VCaP (cell line): ENCODE measurements around the gene ADCY7.

Experiments
- H3K27ac ChIP-seq: fragments of 450-650 bp; 2 replicates; pipeline ENCODE4 v1.5.1; 2017
- CTCF ChIP-seq: fragments of 450-650 bp; conservative IDR thresholded peaks from 2 replicates; pipeline ENCODE4 v1.5.1; 2017; ENCODE audit warnings: mild to moderate bottlenecking, moderate library complexity

ADCY7 gene

GRCh38 chr16:50351952-50352351 lies 85.6 kb downstream of the ADCY7 start:
- no peak overlapping the region for H3K27ac ChIP-seq
- no peak for TF ChIP-seq CTCF

- no peak overlapping the region for H3K27ac ChIP-seq
- TF ChIP-seq CTCF = no peak
Observed at GRCh38 chr16:50354082-50354481, 87.7 kb downstream of the ADCY7 start.

- peak; percentile 73 for TF ChIP-seq CTCF
- H3K27ac ChIP-seq = no peak overlapping the region
Observed at GRCh38 chr16:50354629-50355456, 88.5 kb downstream of the ADCY7 start.

GRCh38 chr16:50359626-50360025 lies 93.3 kb downstream of the ADCY7 start:
- no peak for TF ChIP-seq CTCF

GRCh38 chr16:50360033-50360778 lies 93.9 kb downstream of the ADCY7 start:
- H3K27ac ChIP-seq = no peak overlapping the region
- no peak for TF ChIP-seq CTCF

More at GRCh38 chr16:50359626-50360025, 93.3 kb downstream of the ADCY7 start:
- H3K27ac ChIP-seq = no peak overlapping the region

GRCh38 chr16:50360779-50361178 lies 94.4 kb downstream of the ADCY7 start:
- TF ChIP-seq CTCF = no peak
- no peak overlapping the region for H3K27ac ChIP-seq

- TF ChIP-seq CTCF = no peak
- H3K27ac ChIP-seq = no peak overlapping the region
Observed at GRCh38 chr16:50363656-50364055, 97.3 kb downstream of the ADCY7 start.
